ENCODE results near the gene BIRC7.

Gene BIRC7

DNA sequence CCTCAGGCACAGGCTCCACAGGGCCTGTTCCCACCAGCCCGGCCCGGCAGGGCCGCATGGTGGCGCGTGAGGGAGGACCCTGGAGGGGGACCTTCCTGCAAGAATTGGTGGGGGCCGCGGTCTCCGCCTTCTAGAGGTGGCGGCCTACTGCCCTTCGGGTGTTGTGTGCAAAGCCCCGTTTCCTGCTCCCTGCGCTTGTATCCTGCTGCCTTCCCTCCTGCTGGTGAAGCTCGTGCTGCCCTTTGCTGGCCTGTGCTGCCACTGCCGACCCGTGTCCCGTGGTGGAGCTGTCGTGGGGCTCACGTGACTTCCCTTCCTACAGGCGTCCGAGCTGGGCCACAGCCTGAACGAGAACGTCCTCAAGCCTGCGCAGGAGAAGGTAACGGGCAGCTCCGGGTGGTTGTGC is 48.8 kb downstream of the BIRC7 start:
- no peak for DNase-seq

GRCh38 chr20:63284981-63285524 is 49.3 kb downstream of the BIRC7 start:
- DNase-seq: no peak

GRCh38 chr20:63285636-63286615 is 50.2 kb downstream of the BIRC7 start:
- DNase-seq: no peak

DNA sequence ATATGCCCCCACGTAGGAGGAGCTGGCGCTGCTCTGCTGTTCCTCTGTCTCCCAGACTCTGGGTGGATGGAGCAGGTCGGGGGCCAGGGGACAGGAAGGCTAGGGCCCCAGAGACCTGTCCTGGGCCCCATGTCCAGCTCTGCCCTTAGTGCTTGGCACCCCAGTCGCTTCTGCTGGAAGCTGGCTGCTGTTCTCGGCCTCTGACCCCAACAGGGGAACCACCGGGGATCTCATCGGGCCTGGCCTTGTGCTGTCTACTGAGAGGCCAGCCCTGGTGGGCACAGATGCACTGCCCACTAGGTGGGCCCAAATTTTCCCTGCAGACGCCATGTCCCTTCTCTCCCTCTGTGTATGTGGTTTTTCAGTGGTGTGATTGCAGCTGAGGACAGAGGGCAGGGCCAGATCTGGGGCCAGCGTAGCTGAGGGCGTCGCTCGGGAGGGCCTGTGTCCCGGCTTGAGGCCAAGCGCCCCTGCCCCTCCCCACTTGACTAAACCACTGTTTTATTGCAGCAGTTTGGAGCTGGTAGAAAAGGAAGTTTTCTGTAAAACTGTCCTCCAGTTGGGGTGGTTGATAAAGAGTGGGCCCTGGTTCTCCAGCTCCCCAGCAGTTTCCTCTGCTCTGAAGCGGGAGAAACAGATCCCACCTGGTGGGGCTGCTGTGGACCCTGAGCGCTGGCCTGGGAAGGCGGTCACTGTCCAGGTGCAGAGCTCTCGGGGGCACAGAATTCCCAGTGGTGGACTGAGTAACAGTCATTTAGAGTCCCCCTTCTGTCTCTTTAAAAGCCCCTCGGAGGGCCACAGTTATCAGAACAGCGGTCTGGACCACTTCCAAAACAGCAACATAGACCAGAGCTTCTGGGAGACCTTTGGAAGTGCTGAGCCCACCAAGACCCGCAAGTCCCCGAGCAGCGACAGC is 51.3 kb downstream of the BIRC7 start:
- no peak for DNase-seq

DNA sequence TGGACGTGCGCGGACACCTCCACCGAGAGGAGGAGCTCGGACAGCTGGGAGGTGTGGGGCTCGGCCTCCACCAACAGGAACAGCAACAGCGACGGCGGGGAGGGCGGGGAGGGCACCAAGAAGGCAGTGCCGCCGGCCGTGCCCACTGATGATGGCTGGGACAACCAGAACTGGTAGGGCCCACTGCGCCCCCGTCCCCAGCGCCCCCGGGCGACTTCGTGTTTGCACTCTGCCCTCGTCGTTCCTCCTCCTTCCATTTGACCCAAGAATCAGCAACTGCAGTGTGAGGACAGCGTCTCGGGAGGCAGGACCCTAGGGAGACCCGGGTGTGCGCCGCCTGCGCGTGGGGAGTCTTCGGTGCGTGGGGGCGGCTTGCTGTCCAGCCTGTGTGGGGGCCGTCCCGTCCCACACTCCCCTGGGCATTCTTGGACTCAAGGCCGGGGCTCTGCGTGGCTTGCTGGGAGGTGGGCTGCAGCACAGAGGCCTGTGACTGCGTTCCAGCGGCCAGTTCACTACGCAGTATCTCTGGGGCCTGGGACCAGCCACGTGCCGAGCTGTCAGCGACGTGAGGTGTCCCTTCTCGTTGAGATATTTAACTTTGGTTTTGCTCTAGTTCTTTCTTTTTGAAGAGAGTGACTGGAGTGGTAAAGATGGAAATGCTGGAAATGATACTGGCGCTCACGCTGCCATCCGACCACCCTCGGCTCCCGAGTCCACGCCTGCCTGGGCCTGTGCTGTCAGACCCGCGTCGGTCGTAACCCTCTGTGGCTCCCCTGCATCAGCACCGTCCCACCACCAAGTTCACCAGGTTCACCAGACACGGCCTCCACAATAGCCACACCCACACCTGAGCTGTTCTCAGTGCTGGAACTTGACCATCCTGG is 52.2 kb downstream of the BIRC7 start:
- no peak for DNase-seq

- no peak for DNase-seq
Observed at GRCh38 chr20:63288581-63289251, 53.0 kb downstream of the BIRC7 start.

DNA sequence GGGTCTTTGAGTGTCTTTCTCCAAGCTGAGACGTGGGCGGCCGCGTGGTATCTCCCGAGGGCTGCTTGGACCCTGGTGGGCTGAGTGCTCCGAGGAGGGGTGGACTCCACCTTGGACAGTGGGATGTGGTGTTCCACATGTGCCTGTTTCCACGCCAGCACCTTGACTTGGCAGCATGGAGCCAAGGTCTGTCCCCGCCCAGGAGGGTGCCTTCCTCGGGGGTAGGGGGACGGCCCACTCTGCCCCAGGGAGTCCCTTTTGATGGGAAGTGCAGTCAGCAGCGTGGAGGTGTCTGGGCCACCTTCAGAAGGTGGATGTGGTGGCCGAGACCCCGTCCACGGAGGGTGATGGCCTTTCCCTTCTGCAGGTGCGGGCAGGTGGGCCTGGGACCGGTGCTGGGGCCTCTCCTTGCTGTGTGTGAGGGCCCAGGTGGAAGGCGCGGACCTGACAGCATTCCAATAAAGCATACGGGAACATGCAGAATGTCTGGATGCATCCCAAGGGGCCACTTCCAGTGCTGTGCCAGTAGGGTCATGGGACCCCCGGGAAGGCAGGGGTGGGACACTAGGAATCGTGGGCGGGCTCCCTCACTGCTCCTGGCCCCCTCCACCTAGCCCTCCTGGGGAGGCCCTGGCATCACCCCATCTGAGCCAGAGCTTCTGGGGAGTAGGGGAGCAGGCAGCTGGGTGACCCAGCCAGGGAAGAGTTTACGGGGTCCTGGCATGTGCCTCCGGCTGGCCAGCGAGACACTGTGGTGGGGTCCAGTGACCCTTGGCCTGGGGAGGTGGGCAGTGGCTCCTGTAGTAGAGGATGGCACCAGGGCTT is 53.8 kb downstream of the BIRC7 start:
- no peak for DNase-seq
